Prostate gland (tissue), 2 donors: ENCODE data around the gene SBK2. TPM values are rescaled to one million over a fixed set of nuclear protein-coding genes. Genes with fewer than 3 reads are reported as not detected.

ENCODE experiments used
- DNase-seq: peaks from one replicate; pipeline ENCODE4 v3.0.0-alpha.2; 2019; ENCODE audit warnings: low spot score
- H3K27ac ChIP-seq, 2 donors: fragments of 200-600 bp; sonication (generic); 2 replicates each; pipeline ENCODE4 v1.5.1; 2017 to 2019
- H3K27me3 ChIP-seq: fragments of 200-600 bp; sonication (generic); replicated peaks from 2 replicates; pipeline ENCODE4 v1.5.1; 2019; ENCODE audit not compliant: insufficient read depth
- H3K36me3 ChIP-seq, 2 donors: fragments of 200-600 bp; sonication (generic); 1 replicate in 1 of 2; 2 replicates in 1 of 2; pipeline versions ENCODE4 v1.5.1 to v1.8.1; 2017 to 2019
- H3K4me1 ChIP-seq: fragments of 200-600 bp; sonication (generic); replicated peaks from 2 replicates; pipeline ENCODE4 v1.5.1; 2019
- H3K4me3 ChIP-seq, 2 donors: fragments of 200-600 bp; sonication (generic); 2 replicates each; pipeline ENCODE4 v1.5.1; 2017 to 2019
- H3K9me3 ChIP-seq: fragments of 200-600 bp; sonication (generic); 2 replicates; pipeline ENCODE4 v1.5.1; 2017
- CTCF ChIP-seq, 4 experiments: fragments of 200-600 bp in 2 of 4; fragments of 450-650 bp in 2 of 4; sonication (generic) in 2 of 4; IDR thresholded peaks; 1 replicate in 3 of 4; 2 replicates in 1 of 4; pipeline ENCODE4 v1.5.1; 2016 to 2019; ENCODE audit warnings: antibody characterized with exemption in 4 of 4, mild to moderate bottlenecking in 2 of 4, moderate library complexity in 2 of 4
- POLR2A ChIP-seq: fragments of 450-650 bp; IDR thresholded peaks from one replicate; pipeline ENCODE4 v1.6.1; 2016; ENCODE audit warnings: antibody characterized with exemption, mild to moderate bottlenecking
- POLR2AphosphoS5 ChIP-seq: sonication (generic); formaldehyde crosslinking; IDR thresholded peaks from one replicate; pipeline ENCODE4 v1.6.1; 2017; ENCODE audit warnings: antibody characterized with exemption
- WGBS: methylation state at CpG from one replicate; pipeline ENCODE4 v1.1.5; 2018; 5-methylcytosine and 5-hydroxymethylcytosine counted together
- intact Hi-C: fragments of 100-400 bp; cut with DNase I; formaldehyde crosslinking; loops from one replicate; pipeline ENCODE4 v1.14.2; 2022
- total RNA-seq, 2 donors: library from RNA; depleted of rRNA; stranded (reverse); fragments of >200 nt; gene quantifications; one replicate each; pipeline ENCODE4 v1.1.0, GENCODE V29; 2016

Gene SBK2
- total RNA-seq, 2 donors from 2014 or later: not detected

GRCh38 chr19:55543567-55543966 is 6.6 kb upstream of the SBK2 start:
- TF ChIP-seq POLR2AphosphoS5: no peak
- TF ChIP-seq CTCF (IDR thresholded peaks at IDR 0.05): no peak
- no peak for TF ChIP-seq POLR2A
- H3K4me3 ChIP-seq: no peak overlapping the region
- intact Hi-C loops: no loop called here
- no peaks in the 10 kb centered on the region for H3K9me3 ChIP-seq
- H3K27ac ChIP-seq: no peak overlapping the region
- DNase-seq: no peak
- H3K27me3 ChIP-seq: no peaks in the 10 kb centered on the region
- H3K4me1 ChIP-seq: no peaks in the 10 kb centered on the region
- H3K36me3 ChIP-seq: no peaks in the 10 kb centered on the region
- 65% methylated on average over 5 of the region's 5 CpGs for WGBS

GRCh38 chr19:55542292-55542855 is 5.4 kb upstream of the SBK2 start:
- Histone ChIP-seq H3K36me3 (no peaks in the 10 kb centered on the region), H3K9me3 (no peaks in the 10 kb centered on the region), H3K27ac (no peak overlapping the region), H3K27me3 (no peaks in the 10 kb centered on the region), H3K4me3 (no peak overlapping the region), H3K4me1 (no peaks in the 10 kb centered on the region)
- intact Hi-C loops: no loop called here
- TF ChIP-seq CTCF (IDR thresholded peaks at IDR 0.05): no peak
- TF ChIP-seq POLR2AphosphoS5: no peak
- TF ChIP-seq POLR2A: no peak
- no peak for DNase-seq
- 94% methylated on average over 7 of the region's 7 CpGs for whole genome bisulfite sequencing

- Histone ChIP-seq H3K36me3 (no peaks in the 10 kb centered on the region), H3K27ac (no peak overlapping the region), H3K27me3 (no peaks in the 10 kb centered on the region), H3K4me3 (no peak overlapping the region), H3K9me3 (no peaks in the 10 kb centered on the region), H3K4me1 (no peaks in the 10 kb centered on the region)
- no peak for DNase-seq
- no peak for TF ChIP-seq POLR2AphosphoS5
- TF ChIP-seq POLR2A: no peak
- no peak for TF ChIP-seq CTCF (IDR thresholded peaks at IDR 0.05)
- WGBS: 78% methylated on average over 17 of the region's 19 CpGs
- intact Hi-C loops: no loop called here
Observed at GRCh38 chr19:55541091-55541490, 4.2 kb upstream of the SBK2 start.

GRCh38 chr19:55540619-55541018 is 3.7 kb upstream of the SBK2 start:
- no peaks in the 10 kb centered on the region for H3K4me1 ChIP-seq
- H3K36me3 ChIP-seq: no peaks in the 10 kb centered on the region
- no peaks in the 10 kb centered on the region for H3K9me3 ChIP-seq
- H3K27ac ChIP-seq: no peak overlapping the region
- H3K27me3 ChIP-seq: no peaks in the 10 kb centered on the region
- intact Hi-C loops: no loop called here
- TF ChIP-seq CTCF (IDR thresholded peaks at IDR 0.05) (no peak), POLR2A (no peak), POLR2AphosphoS5 (no peak)
- H3K4me3 ChIP-seq: no peak overlapping the region
- 32% methylated on average over 10 of the region's 10 CpGs for WGBS
- no peak for DNase-seq

GRCh38 chr19:55539090-55539984 is 2.4 kb upstream of the SBK2 start:
- TF ChIP-seq CTCF (IDR thresholded peaks at IDR 0.05) (no peak), POLR2A (no peak), POLR2AphosphoS5 (no peak)
- intact Hi-C loops: no loop called here

More at GRCh38 chr19:55539090-55539984, 2.4 kb upstream of the SBK2 start:
- H3K36me3 ChIP-seq: no peaks in the 10 kb centered on the region
- no peak overlapping the region for H3K4me3 ChIP-seq
- no peaks in the 10 kb centered on the region for H3K9me3 ChIP-seq
- H3K4me1 ChIP-seq: no peaks in the 10 kb centered on the region
- 81% methylated on average over 33 of the region's 33 CpGs for WGBS
- DNase-seq: no peak
- no peaks in the 10 kb centered on the region for H3K27me3 ChIP-seq
- no peak overlapping the region for H3K27ac ChIP-seq
